AG09319 (cell line): ENCODE data around the gene WSCD2.

Experiments
- DNase-seq: peaks from one replicate; pipeline ENCODE4 v3.0.0-alpha.2; 2010; ENCODE audit warnings: low read depth; ENCODE audit errors: extremely low read depth
- CTCF ChIP-seq: IDR thresholded peaks from 2 replicates; pipeline ENCODE4 v1.5.1; 2011; ENCODE audit warnings: low read depth, mild to moderate bottlenecking, inconsistent platforms, low read length, moderate library complexity

Gene WSCD2

GRCh38 chr12:108157870-108158459, 28.9 kb downstream of the WSCD2 start:
- TF ChIP-seq CTCF, result no peak

GRCh38 chr12:108162207-108162606, 33.1 kb downstream of the WSCD2 start:
- no peak for DNase-seq
- TF ChIP-seq CTCF, result no peak

More at GRCh38 chr12:108157870-108158459, 28.9 kb downstream of the WSCD2 start:
- DNase-seq, result no peak

GRCh38 chr12:108166505-108166904, 37.4 kb downstream of the WSCD2 start:
- no peak for DNase-seq
- no peak for TF ChIP-seq CTCF

- no peak for TF ChIP-seq CTCF
- DNase-seq, result no peak
Observed at GRCh38 chr12:108167974-108168373, 38.9 kb downstream of the WSCD2 start.

- TF ChIP-seq CTCF, result no peak
- no peak for DNase-seq
Observed at GRCh38 chr12:108169708-108170107, 40.6 kb downstream of the WSCD2 start.

- TF ChIP-seq CTCF, result no peak
Observed at GRCh38 chr12:108170164-108170563, 41.1 kb downstream of the WSCD2 start.

GRCh38 chr12:108172033-108172432, 42.9 kb downstream of the WSCD2 start:
- no peak for DNase-seq
- no peak for TF ChIP-seq CTCF

More at GRCh38 chr12:108170164-108170563, 41.1 kb downstream of the WSCD2 start:
- no peak for DNase-seq
